Measurements from ENCODE around the gene MFSD2B. TPM values are rescaled to one million over a fixed set of nuclear protein-coding genes. Genes with fewer than 3 reads are reported as not detected.
"Not testable (repeated sequence)": the region's sequence is repeated elsewhere in the genome, so short reads cannot be mapped to it uniquely, and the experiment has no call there.

The MFSD2B gene
- total and polyA plus RNA-seq, 5 donors from 2014 or later, result 0.39 TPM; not detected in 4

DNA sequence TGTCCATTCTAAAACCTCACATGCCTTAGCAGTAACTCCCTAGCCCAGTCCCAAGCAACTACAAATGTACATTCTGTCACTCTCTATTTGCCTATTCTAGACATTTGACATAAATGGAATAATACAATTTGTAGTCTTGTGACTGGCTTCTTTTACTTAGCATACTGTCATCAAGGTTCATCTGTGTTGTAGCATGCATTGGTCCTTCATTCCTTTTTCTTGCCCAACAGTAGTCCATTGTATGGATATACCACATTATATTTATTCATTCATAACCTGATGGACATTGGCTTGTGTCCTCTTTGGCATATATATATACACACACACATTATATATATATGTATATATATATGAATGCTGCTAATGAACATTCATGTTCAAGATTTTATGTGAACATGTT is 2.2 kb upstream of the MFSD2B start:
- Histone ChIP-seq H3K4me1 (ENCODE audit: control insufficient read depth, insufficient read depth, low read length, poor library complexity, severe bottlenecking) (peaks cover 12% of the 10 kb centered on the region), H3K27ac (ENCODE audit: insufficient read depth, low read length, poor library complexity, severe bottlenecking) (no peak overlapping the region), H3K27me3 (ENCODE audit: control insufficient read depth, insufficient read depth, low read length) (peaks cover 15% of the 10 kb centered on the region), H3K9me3 (ENCODE audit: control insufficient read depth in 2 of 2, low read length in 2 of 2) (no peaks in the 10 kb centered on the region), H3K36me3 (ENCODE audit: control insufficient read depth, insufficient read depth, low read length) (no peaks in the 10 kb centered on the region), H3K4me3 (ENCODE audit: low read depth, low read length) (no peak overlapping the region)
- no peak for DNase-seq
- ATAC-seq (ENCODE audit: low read depth in 2 of 2), result no peak
- peaks cover 28% of the 10 kb centered on the region for H3K27me3 Mint-ChIP-seq
- H3K4me1 Mint-ChIP-seq, result peaks cover 0 to 6% (median 0%) of the 10 kb centered on the region in 4 donors
- no peak overlapping the region for H3K4me3 Mint-ChIP-seq
- H3K36me3 Mint-ChIP-seq, result no peaks in the 10 kb centered on the region
- H3K9me3 Mint-ChIP-seq, result no peaks in the 10 kb centered on the region
- no peak overlapping the region for H3K27ac Mint-ChIP-seq

DNA sequence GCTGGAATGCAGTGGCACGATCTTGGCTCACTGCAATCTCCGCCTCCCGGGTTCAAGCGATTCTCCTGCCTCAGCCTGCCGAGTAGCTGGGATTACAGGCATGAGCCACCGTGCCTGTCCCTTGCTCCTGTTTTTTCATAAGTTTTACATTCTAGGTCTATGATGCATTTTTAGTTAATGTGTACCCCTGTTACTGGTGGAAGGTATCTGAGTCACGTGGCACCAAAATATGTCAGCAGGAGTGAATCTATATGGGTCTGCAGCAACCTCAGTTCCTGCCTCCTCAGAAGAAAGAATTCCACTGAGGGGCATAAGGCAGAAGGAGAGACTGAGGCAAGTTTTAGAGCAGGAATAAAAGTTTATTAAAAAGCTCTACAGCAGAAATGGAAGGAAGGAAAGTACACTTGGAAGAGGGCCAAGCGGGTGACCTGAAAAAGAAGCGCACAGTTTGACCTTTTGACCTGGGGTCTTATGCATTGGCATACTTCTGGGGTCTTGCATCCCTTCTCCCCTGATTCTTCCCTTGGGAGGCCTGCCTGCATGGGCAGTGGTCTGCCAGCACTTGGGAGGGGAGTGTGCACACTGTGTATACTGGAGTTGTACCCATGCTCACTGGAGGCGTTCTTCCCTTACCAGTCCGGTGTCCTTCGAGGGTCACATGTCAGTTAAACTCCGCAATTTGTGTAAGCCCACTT is 1.1 kb upstream of the MFSD2B start:
- ATAC-seq (ENCODE audit: low read depth in 2 of 2) (no peak), DNase-seq (no peak)
- H3K4me3 Mint-ChIP-seq, result peak overlapping the region in 1 of 4 donors; percentile 28
- no peaks in the 10 kb centered on the region for H3K9me3 Mint-ChIP-seq
- H3K27me3 Mint-ChIP-seq, result peaks cover 34% of the 10 kb centered on the region
- peaks cover 16% of the 10 kb centered on the region for H3K27me3 ChIP-seq (ENCODE audit: control insufficient read depth, insufficient read depth, low read length)
- H3K9me3 ChIP-seq (ENCODE audit: control insufficient read depth in 2 of 2, low read length in 2 of 2), result no peaks in the 10 kb centered on the region
- H3K27ac ChIP-seq (ENCODE audit: insufficient read depth, low read length, poor library complexity, severe bottlenecking), result no peak overlapping the region
- H3K4me3 ChIP-seq (ENCODE audit: low read depth, low read length), result no peak overlapping the region
- H3K36me3 Mint-ChIP-seq, result no peaks in the 10 kb centered on the region
- H3K4me1 Mint-ChIP-seq, result peaks cover 0 to 6% (median 0%) of the 10 kb centered on the region in 4 donors
- H3K4me1 ChIP-seq (ENCODE audit: control insufficient read depth, insufficient read depth, low read length, poor library complexity, severe bottlenecking), result peaks cover 12% of the 10 kb centered on the region
- H3K27ac Mint-ChIP-seq, result no peak overlapping the region
- no peaks in the 10 kb centered on the region for H3K36me3 ChIP-seq (ENCODE audit: control insufficient read depth, insufficient read depth, low read length)

DNA sequence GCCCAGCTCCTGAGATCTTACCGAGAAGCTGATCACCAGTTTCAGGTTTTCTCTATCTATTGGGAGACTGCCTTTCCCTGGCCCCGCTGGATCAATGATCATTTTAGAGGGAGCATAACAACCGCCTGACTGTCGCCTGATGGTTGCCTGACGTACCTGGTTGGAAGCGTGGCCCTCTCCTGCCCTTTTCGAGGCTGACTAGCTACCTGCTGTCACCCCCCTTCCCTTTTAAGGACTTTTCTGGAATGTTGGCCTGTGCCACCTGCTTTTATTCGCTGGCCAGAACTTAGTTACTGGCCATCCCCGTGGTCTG is 562 bp upstream of the MFSD2B start:
- H3K27ac ChIP-seq (ENCODE audit: insufficient read depth, low read length, poor library complexity, severe bottlenecking), result no peak overlapping the region
- H3K4me3 Mint-ChIP-seq, result peak overlapping the region in 1 of 4 donors; percentile 28
- peaks cover 12% of the 10 kb centered on the region for H3K4me1 ChIP-seq (ENCODE audit: control insufficient read depth, insufficient read depth, low read length, poor library complexity, severe bottlenecking)
- peaks cover 16% of the 10 kb centered on the region for H3K27me3 ChIP-seq (ENCODE audit: control insufficient read depth, insufficient read depth, low read length)
- no peak for ATAC-seq (ENCODE audit: low read depth in 2 of 2)
- no peaks in the 10 kb centered on the region for H3K9me3 Mint-ChIP-seq
- no peaks in the 10 kb centered on the region for H3K9me3 ChIP-seq (ENCODE audit: control insufficient read depth in 2 of 2, low read length in 2 of 2)
- no peaks in the 10 kb centered on the region for H3K36me3 Mint-ChIP-seq
- peaks cover 0 to 6% (median under 1%) of the 10 kb centered on the region in 4 donors for H3K4me1 Mint-ChIP-seq
- H3K4me3 ChIP-seq (ENCODE audit: low read depth, low read length), result no peak overlapping the region
- H3K27ac Mint-ChIP-seq, result no peak overlapping the region
- H3K36me3 ChIP-seq (ENCODE audit: control insufficient read depth, insufficient read depth, low read length), result no peaks in the 10 kb centered on the region
- no peak for DNase-seq
- H3K27me3 Mint-ChIP-seq, result peaks cover 34% of the 10 kb centered on the region

DNA sequence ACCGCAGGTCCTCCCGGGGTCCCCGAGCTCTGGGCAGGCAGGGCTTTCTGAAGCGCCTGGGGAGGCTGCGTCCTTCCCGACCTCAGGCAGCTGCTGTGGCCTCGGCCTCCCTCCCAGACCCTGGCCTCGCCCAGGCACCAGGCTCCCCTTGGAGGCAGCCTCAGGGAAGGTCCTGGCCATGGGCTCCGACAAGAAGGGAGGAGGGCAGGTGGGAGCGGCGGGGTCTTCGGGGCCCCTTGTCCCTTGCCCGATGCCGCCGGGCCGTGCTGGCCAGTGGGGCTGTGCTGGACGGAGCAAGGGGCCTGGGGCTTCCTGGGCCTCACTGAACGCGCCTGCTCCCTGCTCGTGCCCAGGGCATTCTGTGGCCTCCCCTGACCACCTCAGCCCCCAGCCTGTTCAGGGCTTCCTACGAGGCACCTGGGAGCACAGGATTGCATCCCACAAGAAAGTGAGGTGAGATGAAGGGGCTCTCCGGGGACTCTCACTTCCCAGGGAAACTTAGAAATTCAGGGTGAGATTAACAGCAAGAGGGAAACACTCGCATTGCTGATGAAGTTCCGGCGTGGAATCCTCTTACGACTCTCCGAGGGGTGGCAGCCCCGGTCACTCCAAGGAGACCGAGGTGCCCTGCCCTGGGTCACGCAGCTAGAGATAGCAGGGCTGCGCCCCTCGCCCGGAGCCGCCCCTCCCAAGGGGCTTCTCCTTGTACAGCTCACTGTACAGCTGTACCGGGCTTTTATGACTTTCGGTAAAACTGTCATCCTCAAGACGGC is 778 bp downstream of the MFSD2B start:
- no peak overlapping the region for H3K27ac ChIP-seq (ENCODE audit: insufficient read depth, low read length, poor library complexity, severe bottlenecking)
- DNase-seq (no peak), ATAC-seq (ENCODE audit: low read depth in 2 of 2) (no peak)
- no peaks in the 10 kb centered on the region for H3K36me3 ChIP-seq (ENCODE audit: control insufficient read depth, insufficient read depth, low read length)
- Mint-ChIP-seq H3K4me1 (peaks cover 0 to 6% (median 3%) of the 10 kb centered on the region in 4 donors), H3K27ac (no peak overlapping the region), H3K36me3 (peaks cover 3% of the 10 kb centered on the region), H3K4me3 (no peak overlapping the region), H3K27me3 (peaks cover 34% of the 10 kb centered on the region), H3K9me3 (no peaks in the 10 kb centered on the region)
- peaks cover 12% of the 10 kb centered on the region for H3K4me1 ChIP-seq (ENCODE audit: control insufficient read depth, insufficient read depth, low read length, poor library complexity, severe bottlenecking)
- H3K9me3 ChIP-seq (ENCODE audit: control insufficient read depth in 2 of 2, low read length in 2 of 2), result no peaks in the 10 kb centered on the region
- H3K27me3 ChIP-seq (ENCODE audit: control insufficient read depth, insufficient read depth, low read length), result peaks cover 16% of the 10 kb centered on the region
- H3K4me3 ChIP-seq (ENCODE audit: low read depth, low read length), result no peak overlapping the region

DNA sequence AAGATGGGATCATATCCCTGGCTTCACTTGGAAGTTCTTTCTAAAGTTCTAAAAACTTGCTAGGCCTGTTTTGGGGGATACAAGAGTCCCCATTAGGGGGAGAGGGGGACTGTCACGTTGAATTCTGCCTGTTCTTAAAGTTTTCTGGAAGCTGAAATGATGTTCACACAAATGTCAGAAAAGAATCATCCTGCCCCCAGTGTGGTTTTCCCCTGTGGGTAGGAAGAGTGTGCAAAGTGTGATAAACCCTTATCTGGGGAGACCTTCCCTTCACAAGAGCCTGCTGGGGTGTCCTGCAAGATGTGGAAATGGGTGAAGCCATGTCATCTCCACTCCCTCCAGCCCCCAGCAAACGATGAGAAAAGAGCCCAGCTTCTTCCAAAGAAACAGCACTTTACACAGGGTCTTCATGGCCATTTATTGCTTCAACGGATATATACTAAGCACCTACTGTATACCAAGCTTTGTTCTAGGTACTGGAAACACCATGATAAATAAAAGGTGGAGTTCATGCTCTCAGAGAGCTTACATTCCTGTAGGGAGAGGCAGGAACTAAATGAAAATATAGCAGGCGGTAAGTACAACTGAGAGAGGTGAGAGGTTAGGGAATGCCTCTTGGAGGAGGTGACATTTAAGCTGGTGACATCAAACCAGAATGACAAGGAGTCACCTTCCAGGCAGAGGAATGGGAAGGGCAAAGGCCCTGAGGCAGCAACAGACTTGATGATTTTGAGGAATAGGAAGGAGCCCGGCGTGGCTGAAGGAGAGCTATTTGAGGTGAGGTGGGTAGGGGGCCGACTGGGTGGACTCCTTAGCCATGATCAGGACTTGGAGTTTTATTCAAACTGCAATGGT is 1.6 kb downstream of the MFSD2B start:
- Histone ChIP-seq H3K9me3 (ENCODE audit: control insufficient read depth in 2 of 2, low read length in 2 of 2) (no peaks in the 10 kb centered on the region), H3K36me3 (ENCODE audit: control insufficient read depth, insufficient read depth, low read length) (no peaks in the 10 kb centered on the region), H3K4me3 (ENCODE audit: low read depth, low read length) (no peak overlapping the region), H3K4me1 (ENCODE audit: control insufficient read depth, insufficient read depth, low read length, poor library complexity, severe bottlenecking) (peaks cover 12% of the 10 kb centered on the region), H3K27me3 (ENCODE audit: control insufficient read depth, insufficient read depth, low read length) (peaks cover 16% of the 10 kb centered on the region), H3K27ac (ENCODE audit: insufficient read depth, low read length, poor library complexity, severe bottlenecking) (no peak overlapping the region)
- H3K9me3 Mint-ChIP-seq, result no peaks in the 10 kb centered on the region
- H3K27me3 Mint-ChIP-seq, result peaks cover 34% of the 10 kb centered on the region
- H3K4me1 Mint-ChIP-seq, result peaks cover 0 to 6% (median 3%) of the 10 kb centered on the region in 4 donors
- H3K4me3 Mint-ChIP-seq, result no peak overlapping the region
- no peak overlapping the region for H3K27ac Mint-ChIP-seq
- DNase-seq, result no peak
- no peak for ATAC-seq (ENCODE audit: low read depth in 2 of 2)
- peaks cover 3% of the 10 kb centered on the region for H3K36me3 Mint-ChIP-seq

DNA sequence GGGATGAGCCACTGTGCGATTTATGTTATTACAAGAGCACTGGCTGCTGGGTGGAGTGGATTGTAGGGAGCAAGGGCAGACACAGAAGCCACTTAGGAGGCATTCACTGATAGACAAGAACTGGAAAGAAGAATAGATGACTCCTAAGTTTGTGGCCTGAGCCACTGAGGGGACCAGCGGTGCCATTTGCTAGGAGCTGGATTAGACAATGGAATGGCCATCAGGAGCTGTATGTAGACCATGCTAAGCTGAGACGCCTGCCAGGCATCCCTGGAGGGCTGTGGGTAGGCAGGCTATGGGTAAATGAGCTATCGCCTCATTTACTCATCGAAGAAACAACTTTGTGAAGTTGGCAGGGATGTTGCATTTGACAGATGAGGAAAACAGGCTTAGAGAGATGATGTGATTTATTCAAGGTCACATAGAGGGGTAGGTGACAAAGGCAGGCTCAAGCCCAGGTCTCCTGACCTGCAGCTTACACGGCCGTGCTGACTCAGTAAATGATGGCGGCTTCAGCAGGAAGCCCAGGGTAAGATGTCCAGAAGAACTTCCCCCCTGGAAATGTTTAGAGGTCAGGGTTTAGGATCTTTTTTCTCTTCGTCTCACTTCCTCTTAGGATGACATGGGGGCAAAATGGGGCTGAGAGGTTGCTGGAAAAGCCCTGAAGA is 2.8 kb downstream of the MFSD2B start:
- H3K4me3 ChIP-seq (ENCODE audit: low read depth, low read length), result no peak overlapping the region
- Mint-ChIP-seq H3K4me1 (peaks cover 0 to 6% (median 3%) of the 10 kb centered on the region in 4 donors), H3K27ac (no peak overlapping the region), H3K9me3 (no peaks in the 10 kb centered on the region), H3K36me3 (peaks cover 3% of the 10 kb centered on the region), H3K27me3 (peaks cover 34% of the 10 kb centered on the region), H3K4me3 (no peak overlapping the region)
- H3K4me1 ChIP-seq (ENCODE audit: control insufficient read depth, insufficient read depth, low read length, poor library complexity, severe bottlenecking), result peaks cover 12% of the 10 kb centered on the region
- ATAC-seq (ENCODE audit: low read depth in 2 of 2) (no peak), DNase-seq (no peak)
- peaks cover 16% of the 10 kb centered on the region for H3K27me3 ChIP-seq (ENCODE audit: control insufficient read depth, insufficient read depth, low read length)
- H3K27ac ChIP-seq (ENCODE audit: insufficient read depth, low read length, poor library complexity, severe bottlenecking), result no peak overlapping the region
- no peaks in the 10 kb centered on the region for H3K9me3 ChIP-seq (ENCODE audit: control insufficient read depth in 2 of 2, low read length in 2 of 2)
- H3K36me3 ChIP-seq (ENCODE audit: control insufficient read depth, insufficient read depth, low read length), result no peaks in the 10 kb centered on the region

DNA sequence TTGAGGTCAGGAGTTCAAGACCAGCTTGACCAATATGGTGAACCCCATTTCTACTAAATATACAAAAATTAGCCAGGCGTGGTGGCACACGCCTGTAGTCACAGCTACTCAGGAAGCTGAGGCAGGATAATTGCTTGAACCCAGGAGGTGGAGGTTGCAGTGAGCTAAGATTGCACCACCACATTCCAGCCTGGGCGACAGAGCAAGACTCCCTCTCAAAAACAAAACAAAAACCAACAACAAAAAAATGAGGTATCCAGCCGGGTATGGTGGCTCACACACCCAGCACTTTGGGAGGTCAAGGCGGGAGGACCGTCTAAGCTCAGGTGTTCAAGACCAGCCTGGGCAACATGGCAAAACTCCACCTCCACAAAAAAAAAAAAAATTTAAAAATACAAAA is 5.0 kb downstream of the MFSD2B start:
- not testable (repeated sequence) for ATAC-seq (ENCODE audit: low read depth in 2 of 2); H3K9me3 ChIP-seq (ENCODE audit: control insufficient read depth in 2 of 2, low read length in 2 of 2); DNase-seq; H3K4me1 ChIP-seq (ENCODE audit: control insufficient read depth, insufficient read depth, low read length, poor library complexity, severe bottlenecking); H3K36me3 ChIP-seq (ENCODE audit: control insufficient read depth, insufficient read depth, low read length); H3K36me3 Mint-ChIP-seq; H3K27me3 ChIP-seq (ENCODE audit: control insufficient read depth, insufficient read depth, low read length); H3K4me3 Mint-ChIP-seq; H3K4me1 Mint-ChIP-seq; H3K9me3 Mint-ChIP-seq; H3K4me3 ChIP-seq (ENCODE audit: low read depth, low read length); H3K27ac ChIP-seq (ENCODE audit: insufficient read depth, low read length, poor library complexity, severe bottlenecking); H3K27ac Mint-ChIP-seq
- H3K27me3 Mint-ChIP-seq, result peaks cover 23% of the 10 kb centered on the region
